Measurements from ENCODE around the gene SLC39A8.

SLC39A8 gene

GRCh38 chr4:102219129-102219528, 126.2 kb downstream of the SLC39A8 start:
- no peaks in the 10 kb centered on the region for H3K79me2 ChIP-seq (ENCODE audit: control insufficient read depth, low read length)
- H3K27me3 ChIP-seq (ENCODE audit: control insufficient read depth, low read length) = no peaks in the 10 kb centered on the region
- H3K36me3 ChIP-seq (ENCODE audit: control insufficient read depth, low read length) = no peaks in the 10 kb centered on the region
- H4K20me1 ChIP-seq (ENCODE audit: control insufficient read depth, insufficient read depth, low read depth, low read length) = no peaks in the 10 kb centered on the region
- H3K4me2 ChIP-seq (ENCODE audit: low read length) = no peak overlapping the region
- H3K27ac ChIP-seq (ENCODE audit: low read depth, low read length) = no peak overlapping the region
- H3K4me3 ChIP-seq (ENCODE audit: low read length) = no peak overlapping the region
- no peaks in the 10 kb centered on the region for H3F3A ChIP-seq (ENCODE audit: control insufficient read depth, insufficient read depth)
- H3K9me3 ChIP-seq (ENCODE audit: control insufficient read depth, insufficient read depth, low read length) = no peaks in the 10 kb centered on the region
- H3K4me1 ChIP-seq (ENCODE audit: control insufficient read depth, low read length) = no peaks in the 10 kb centered on the region
- no peaks in the 10 kb centered on the region for H3K9me2 ChIP-seq (replicated peaks; ENCODE audit: control insufficient read depth, low read length)
- TF ChIP-seq EZH2phosphoT487 (IDR thresholded peaks at IDR 0.05; ENCODE audit: borderline replicate concordance, low read length) (no peak), CTCF (IDR thresholded peaks at IDR 0.05; ENCODE audit: low read depth, low read length, poor library complexity, severe bottlenecking) (no peak)

GRCh38 chr4:102218656-102219055, 126.6 kb downstream of the SLC39A8 start:
- no peak for TF ChIP-seq CTCF (IDR thresholded peaks at IDR 0.05; ENCODE audit: low read depth, low read length, poor library complexity, severe bottlenecking)
- TF ChIP-seq EZH2phosphoT487 (IDR thresholded peaks at IDR 0.05; ENCODE audit: borderline replicate concordance, low read length) = no peak
- no peak overlapping the region for H3K27ac ChIP-seq (ENCODE audit: low read depth, low read length)
- H3K4me1 ChIP-seq (ENCODE audit: control insufficient read depth, low read length) = no peaks in the 10 kb centered on the region
- H3K79me2 ChIP-seq (ENCODE audit: control insufficient read depth, low read length) = no peaks in the 10 kb centered on the region
- no peaks in the 10 kb centered on the region for H4K20me1 ChIP-seq (ENCODE audit: control insufficient read depth, insufficient read depth, low read depth, low read length)
- no peak overlapping the region for H3K4me2 ChIP-seq (ENCODE audit: low read length)
- no peak overlapping the region for H3K4me3 ChIP-seq (ENCODE audit: low read length)
- H3K36me3 ChIP-seq (ENCODE audit: control insufficient read depth, low read length) = no peaks in the 10 kb centered on the region
- H3K27me3 ChIP-seq (ENCODE audit: control insufficient read depth, low read length) = no peaks in the 10 kb centered on the region
- H3F3A ChIP-seq (ENCODE audit: control insufficient read depth, insufficient read depth) = no peaks in the 10 kb centered on the region
- H3K9me2 ChIP-seq (replicated peaks; ENCODE audit: control insufficient read depth, low read length) = no peaks in the 10 kb centered on the region
- no peaks in the 10 kb centered on the region for H3K9me3 ChIP-seq (ENCODE audit: control insufficient read depth, insufficient read depth, low read length)

GRCh38 chr4:102217775-102218355, 127.4 kb downstream of the SLC39A8 start:
- Histone ChIP-seq H3K9me3 (ENCODE audit: control insufficient read depth, insufficient read depth, low read length) (no peaks in the 10 kb centered on the region), H3K27me3 (ENCODE audit: control insufficient read depth, low read length) (no peaks in the 10 kb centered on the region), H3K27ac (ENCODE audit: low read depth, low read length) (no peak overlapping the region), H3K4me3 (ENCODE audit: low read length) (no peak overlapping the region), H3K9me2 (replicated peaks; ENCODE audit: control insufficient read depth, low read length) (no peaks in the 10 kb centered on the region), H4K20me1 (ENCODE audit: control insufficient read depth, insufficient read depth, low read depth, low read length) (no peaks in the 10 kb centered on the region), H3K4me2 (ENCODE audit: low read length) (no peak overlapping the region), H3K36me3 (ENCODE audit: control insufficient read depth, low read length) (no peaks in the 10 kb centered on the region), H3K4me1 (ENCODE audit: control insufficient read depth, low read length) (no peaks in the 10 kb centered on the region), H3F3A (ENCODE audit: control insufficient read depth, insufficient read depth) (no peaks in the 10 kb centered on the region), H3K79me2 (ENCODE audit: control insufficient read depth, low read length) (no peaks in the 10 kb centered on the region)
- TF ChIP-seq CTCF (IDR thresholded peaks at IDR 0.05; ENCODE audit: low read depth, low read length, poor library complexity, severe bottlenecking) = no peak
- no peak for TF ChIP-seq EZH2phosphoT487 (IDR thresholded peaks at IDR 0.05; ENCODE audit: borderline replicate concordance, low read length)

Data from DOHH2 (cell line).